Liver (tissue), 9 donors: ENCODE data around the gene ASB8. TPM values are rescaled to one million over a fixed set of nuclear protein-coding genes. Genes with fewer than 3 reads are reported as not detected.

Experiments
- DNase-seq: peaks from one replicate; pipeline ENCODE4 v3.0.0-alpha.2; 2017; ENCODE audit warnings: low spot score
- H3K27ac ChIP-seq, 2 donors: one replicate each; pipeline ENCODE4 v1.7.0; 2013; ENCODE audit warnings: inconsistent platforms in 2 of 2, low read length in 2 of 2, control low read depth in 1 of 2, low read depth in 1 of 2, mild to moderate bottlenecking in 1 of 2
- H3K27me3 ChIP-seq, 4 donors: one replicate each; pipeline versions ENCODE4 v1.6.1 to v1.7.0; 2013; ENCODE audit warnings: low read length in 3 of 4, inconsistent platforms in 1 of 4, mild to moderate bottlenecking in 1 of 4, moderate library complexity in 1 of 4; ENCODE audit not compliant: control insufficient read depth in 4 of 4, insufficient read depth in 4 of 4
- H3K36me3 ChIP-seq, 4 donors: one replicate each; pipeline versions ENCODE4 v1.6.1 to v1.7.0; 2013; ENCODE audit warnings: low read length in 3 of 4, mild to moderate bottlenecking in 3 of 4, low read depth in 1 of 4, moderate library complexity in 1 of 4; ENCODE audit not compliant: control insufficient read depth in 4 of 4, insufficient read depth in 3 of 4
- H3K4me1 ChIP-seq, 4 donors: one replicate each; pipeline versions ENCODE4 v1.6.1 to v1.7.0; 2013; ENCODE audit warnings: low read length in 3 of 4, mild to moderate bottlenecking in 3 of 4, moderate library complexity in 1 of 4; ENCODE audit not compliant: control insufficient read depth in 4 of 4, insufficient read depth in 4 of 4
- H3K4me3 ChIP-seq, 3 donors: one replicate each; pipeline versions ENCODE4 v1.6.1 to v1.7.0; 2013; ENCODE audit warnings: low read length in 3 of 3, control low read depth in 1 of 3, low read depth in 1 of 3, mild to moderate bottlenecking in 1 of 3
- H3K9ac ChIP-seq, 2 donors: one replicate each; pipeline ENCODE4 v1.7.0; 2013; ENCODE audit warnings: low read length in 2 of 2, mild to moderate bottlenecking in 2 of 2, moderate library complexity in 2 of 2, control low read depth in 1 of 2, low read depth in 1 of 2
- H3K9me3 ChIP-seq, 4 donors: one replicate each; pipeline versions ENCODE4 v1.6.1 to v1.7.0; 2013; ENCODE audit warnings: low read length in 3 of 4; ENCODE audit not compliant: control insufficient read depth in 4 of 4
- EGR1 ChIP-seq, 2 donors: IDR thresholded peaks; 2 replicates each; pipeline ENCODE4 v1.6.1; 2016 to 2018; ENCODE audit warnings: antibody characterized with exemption in 2 of 2, low read depth in 2 of 2
- FOXA1 ChIP-seq: IDR thresholded peaks from 2 replicates; pipeline ENCODE4 v1.6.1; 2016; ENCODE audit warnings: antibody characterized with exemption
- FOXA2 ChIP-seq: IDR thresholded peaks from 2 replicates; pipeline ENCODE4 v1.6.1; 2016; ENCODE audit warnings: antibody characterized with exemption
- GABPA ChIP-seq, 2 donors: IDR thresholded peaks in 1 of 2; conservative IDR thresholded peaks in 1 of 2; 2 replicates each; pipeline ENCODE4 v1.6.1; 2016; ENCODE audit warnings: antibody characterized with exemption in 2 of 2, mild to moderate bottlenecking in 1 of 2, moderate library complexity in 1 of 2
- HNF4A ChIP-seq, 2 donors: conservative IDR thresholded peaks; 2 replicates each; pipeline ENCODE4 v1.6.1; 2016; ENCODE audit warnings: antibody characterized with exemption in 2 of 2, mild to moderate bottlenecking in 2 of 2
- HNF4G ChIP-seq: IDR thresholded peaks from 2 replicates; pipeline ENCODE4 v1.6.1; 2016; ENCODE audit warnings: antibody characterized with exemption
- JUND ChIP-seq, 2 donors: IDR thresholded peaks; 2 replicates each; pipeline ENCODE4 v1.6.1; 2016; ENCODE audit warnings: antibody characterized with exemption in 2 of 2
- NR2F2 ChIP-seq: IDR thresholded peaks from 2 replicates; pipeline ENCODE4 v1.6.1; 2016; ENCODE audit warnings: antibody characterized with exemption
- RAD21 ChIP-seq, 2 donors: IDR thresholded peaks; 2 replicates each; pipeline ENCODE4 v1.6.1; 2016; ENCODE audit warnings: antibody characterized with exemption in 2 of 2, mild to moderate bottlenecking in 2 of 2
- RXRA ChIP-seq, 2 donors: IDR thresholded peaks; 2 replicates each; pipeline ENCODE4 v1.6.1; 2017 to 2018; ENCODE audit warnings: antibody characterized with exemption in 2 of 2, mild to moderate bottlenecking in 1 of 2
- SP1 ChIP-seq: IDR thresholded peaks from 2 replicates; pipeline ENCODE4 v1.6.1; 2018; ENCODE audit warnings: antibody characterized with exemption, mild to moderate bottlenecking
- TAF1 ChIP-seq: conservative IDR thresholded peaks from 2 replicates; pipeline ENCODE4 v1.6.1; 2016; ENCODE audit warnings: antibody characterized with exemption, mild to moderate bottlenecking
- YY1 ChIP-seq: IDR thresholded peaks from 2 replicates; pipeline ENCODE4 v1.6.1; 2016; ENCODE audit warnings: antibody characterized with exemption, mild to moderate bottlenecking
- WGBS: extraction: QIAGEN DNeasy Blood & Tissue Kit; methylation state at CpG from one replicate; pipeline ENCODE4 v1.1.7; 2013; 5-methylcytosine and 5-hydroxymethylcytosine counted together
- polyA plus RNA-seq, 2 donors: library from polyadenylated mRNA; stranded (reverse) in 1 of 2; unstranded in 1 of 2; fragments of 200-250 nt in 1 of 2; fragments of >200 nt in 1 of 2; fragmentation: Nextera tagmentation in 1 of 2; extraction: Ambion mirVana in 1 of 2; gene quantifications; one replicate each; pipeline versions ENCODE4 v1.2.1 to v1.2.3, GENCODE V29; 2013 to 2015
- total RNA-seq, 2 donors: library from RNA; depleted of rRNA; stranded (reverse); fragments of >200 nt; gene quantifications; one replicate each; pipeline ENCODE4 v1.2.3, GENCODE V29; 2014
- TF ChIP-seq, protein P1 (sequence below): IDR thresholded peaks from 2 replicates; pipeline ENCODE4 v1.6.1; 2016; ENCODE audit warnings: antibody characterized with exemption
- TF ChIP-seq, protein P2 (sequence below): IDR thresholded peaks from 2 replicates; pipeline ENCODE4 v1.6.1; 2016; ENCODE audit warnings: antibody characterized with exemption
- TF ChIP-seq, protein P3 (sequence below): fragments of 150-350 bp; IDR thresholded peaks from 2 replicates; pipeline ENCODE4 v1.5.1; 2017; ENCODE audit warnings: improper control_type of control experiment, low read depth, low read length; ENCODE audit not compliant: missing input control
- TF ChIP-seq, protein P4 (sequence below): IDR thresholded peaks from 2 replicates; pipeline ENCODE4 v1.6.1; 2016; ENCODE audit warnings: antibody characterized with exemption, mild to moderate bottlenecking
- donor health status: healthy.
- donor health status: healthy.
- donor health status: healthy.
- donor health status: healthy.
- donor health status: healthy.

ASB8 gene
- total and polyA plus RNA-seq, 4 donors: 17.0 to 23.5 (median 18.2) TPM

DNA sequence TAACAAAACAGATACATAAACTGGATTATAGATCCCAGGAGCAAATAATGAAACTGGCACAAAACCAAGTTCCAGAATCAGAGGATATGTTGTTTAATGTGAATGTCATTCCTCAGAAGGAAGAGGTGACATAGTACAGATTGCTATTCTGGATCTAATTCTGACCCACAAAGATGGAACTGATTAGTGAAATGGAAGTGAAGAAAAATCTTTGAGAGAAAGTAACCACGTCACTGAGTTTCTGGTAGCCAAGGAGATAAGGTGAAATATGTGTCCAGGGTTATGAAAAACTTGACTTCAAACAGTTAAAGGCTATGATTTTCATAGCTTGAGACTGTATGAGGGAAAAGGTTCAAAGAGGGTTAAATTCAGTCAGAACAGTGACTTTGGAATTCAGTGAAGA is 37.5 kb upstream of the ASB8 start:
- Histone ChIP-seq H3K9ac (no peak overlapping the region), H3K4me1 (peaks cover 0 to 12% (median 3%) of the 10 kb centered on the region in 4 donors), H3K9me3 (peaks cover 0 to 5% (median 0%) of the 10 kb centered on the region in 4 donors), H3K4me3 (no peak overlapping the region), H3K27me3 (no peaks in the 10 kb centered on the region), H3K36me3 (no peaks in the 10 kb centered on the region), H3K27ac (no peak overlapping the region)
- 71% methylated on average over 1 of the region's 1 CpG for WGBS
- DNase-seq: no peak
- TF ChIP-seq FOXA1 (no peak), HNF4A (conservative IDR thresholded peaks at IDR 0.05) (no peak), TAF1 (no peak), FOXA2 (no peak), JUND (IDR thresholded peaks at IDR 0.05) (no peak), HNF4G (no peak), NR2F2 (no peak), EGR1 (IDR thresholded peaks at IDR 0.05; ENCODE audit: low read depth in 2 of 2) (no peak), YY1 (no peak), RXRA (IDR thresholded peaks at IDR 0.05) (no peak), SP1 (no peak), GABPA (IDR thresholded peaks at IDR 0.05 in 1 of 2, conservative IDR thresholded peaks at IDR 0.05 in 1 of 2) (no peak)
- TF ChIP-seq, protein P1, sequence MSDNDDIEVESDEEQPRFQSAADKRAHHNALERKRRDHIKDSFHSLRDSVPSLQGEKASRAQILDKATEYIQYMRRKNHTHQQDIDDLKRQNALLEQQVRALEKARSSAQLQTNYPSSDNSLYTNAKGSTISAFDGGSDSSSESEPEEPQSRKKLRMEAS: no peak
- TF ChIP-seq, protein P2, sequence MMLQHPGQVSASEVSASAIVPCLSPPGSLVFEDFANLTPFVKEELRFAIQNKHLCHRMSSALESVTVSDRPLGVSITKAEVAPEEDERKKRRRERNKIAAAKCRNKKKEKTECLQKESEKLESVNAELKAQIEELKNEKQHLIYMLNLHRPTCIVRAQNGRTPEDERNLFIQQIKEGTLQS: no peak
- TF ChIP-seq, protein P3, sequence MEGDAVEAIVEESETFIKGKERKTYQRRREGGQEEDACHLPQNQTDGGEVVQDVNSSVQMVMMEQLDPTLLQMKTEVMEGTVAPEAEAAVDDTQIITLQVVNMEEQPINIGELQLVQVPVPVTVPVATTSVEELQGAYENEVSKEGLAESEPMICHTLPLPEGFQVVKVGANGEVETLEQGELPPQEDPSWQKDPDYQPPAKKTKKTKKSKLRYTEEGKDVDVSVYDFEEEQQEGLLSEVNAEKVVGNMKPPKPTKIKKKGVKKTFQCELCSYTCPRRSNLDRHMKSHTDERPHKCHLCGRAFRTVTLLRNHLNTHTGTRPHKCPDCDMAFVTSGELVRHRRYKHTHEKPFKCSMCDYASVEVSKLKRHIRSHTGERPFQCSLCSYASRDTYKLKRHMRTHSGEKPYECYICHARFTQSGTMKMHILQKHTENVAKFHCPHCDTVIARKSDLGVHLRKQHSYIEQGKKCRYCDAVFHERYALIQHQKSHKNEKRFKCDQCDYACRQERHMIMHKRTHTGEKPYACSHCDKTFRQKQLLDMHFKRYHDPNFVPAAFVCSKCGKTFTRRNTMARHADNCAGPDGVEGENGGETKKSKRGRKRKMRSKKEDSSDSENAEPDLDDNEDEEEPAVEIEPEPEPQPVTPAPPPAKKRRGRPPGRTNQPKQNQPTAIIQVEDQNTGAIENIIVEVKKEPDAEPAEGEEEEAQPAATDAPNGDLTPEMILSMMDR: no peak
- TF ChIP-seq, protein P4, sequence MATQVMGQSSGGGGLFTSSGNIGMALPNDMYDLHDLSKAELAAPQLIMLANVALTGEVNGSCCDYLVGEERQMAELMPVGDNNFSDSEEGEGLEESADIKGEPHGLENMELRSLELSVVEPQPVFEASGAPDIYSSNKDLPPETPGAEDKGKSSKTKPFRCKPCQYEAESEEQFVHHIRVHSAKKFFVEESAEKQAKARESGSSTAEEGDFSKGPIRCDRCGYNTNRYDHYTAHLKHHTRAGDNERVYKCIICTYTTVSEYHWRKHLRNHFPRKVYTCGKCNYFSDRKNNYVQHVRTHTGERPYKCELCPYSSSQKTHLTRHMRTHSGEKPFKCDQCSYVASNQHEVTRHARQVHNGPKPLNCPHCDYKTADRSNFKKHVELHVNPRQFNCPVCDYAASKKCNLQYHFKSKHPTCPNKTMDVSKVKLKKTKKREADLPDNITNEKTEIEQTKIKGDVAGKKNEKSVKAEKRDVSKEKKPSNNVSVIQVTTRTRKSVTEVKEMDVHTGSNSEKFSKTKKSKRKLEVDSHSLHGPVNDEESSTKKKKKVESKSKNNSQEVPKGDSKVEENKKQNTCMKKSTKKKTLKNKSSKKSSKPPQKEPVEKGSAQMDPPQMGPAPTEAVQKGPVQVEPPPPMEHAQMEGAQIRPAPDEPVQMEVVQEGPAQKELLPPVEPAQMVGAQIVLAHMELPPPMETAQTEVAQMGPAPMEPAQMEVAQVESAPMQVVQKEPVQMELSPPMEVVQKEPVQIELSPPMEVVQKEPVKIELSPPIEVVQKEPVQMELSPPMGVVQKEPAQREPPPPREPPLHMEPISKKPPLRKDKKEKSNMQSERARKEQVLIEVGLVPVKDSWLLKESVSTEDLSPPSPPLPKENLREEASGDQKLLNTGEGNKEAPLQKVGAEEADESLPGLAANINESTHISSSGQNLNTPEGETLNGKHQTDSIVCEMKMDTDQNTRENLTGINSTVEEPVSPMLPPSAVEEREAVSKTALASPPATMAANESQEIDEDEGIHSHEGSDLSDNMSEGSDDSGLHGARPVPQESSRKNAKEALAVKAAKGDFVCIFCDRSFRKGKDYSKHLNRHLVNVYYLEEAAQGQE: no peak

DNA sequence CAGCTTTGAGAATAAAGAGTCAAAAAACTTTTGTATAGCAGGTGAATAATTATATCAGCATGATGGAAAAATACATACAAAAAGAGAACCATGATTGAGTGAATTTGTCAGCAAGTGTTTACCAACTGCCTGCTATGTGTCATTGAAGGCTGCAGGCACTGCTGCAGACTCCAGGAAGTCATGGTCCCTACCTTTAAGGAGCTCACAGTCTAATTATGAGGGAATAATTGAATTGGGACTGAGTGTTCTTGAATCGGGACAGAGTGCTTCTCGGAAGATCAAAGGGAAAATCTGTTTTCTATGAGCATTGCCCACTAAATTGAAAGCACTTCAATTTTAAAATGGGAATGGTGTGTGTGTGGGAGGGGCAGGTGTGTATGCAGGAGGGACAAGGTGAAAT is 36.3 kb upstream of the ASB8 start:
- Histone ChIP-seq H3K36me3 (no peaks in the 10 kb centered on the region), H3K4me3 (no peak overlapping the region), H3K27me3 (no peaks in the 10 kb centered on the region), H3K9me3 (peaks cover 0 to 3% (median 0%) of the 10 kb centered on the region in 4 donors), H3K4me1 (peaks cover 0 to 9% (median 3%) of the 10 kb centered on the region in 4 donors), H3K27ac (no peak overlapping the region), H3K9ac (no peak overlapping the region)
- 68% methylated on average over 2 of the region's 2 CpGs for WGBS
- DNase-seq: no peak
- no peak for TF ChIP-seq FOXA2
- TF ChIP-seq RXRA (IDR thresholded peaks at IDR 0.05): no peak
- no peak for TF ChIP-seq EGR1 (IDR thresholded peaks at IDR 0.05; ENCODE audit: low read depth in 2 of 2)
- TF ChIP-seq TAF1: no peak
- no peak for TF ChIP-seq NR2F2
- TF ChIP-seq HNF4G: no peak
- no peak for TF ChIP-seq YY1
- TF ChIP-seq FOXA1: no peak
- TF ChIP-seq JUND (IDR thresholded peaks at IDR 0.05): no peak
- no peak for TF ChIP-seq SP1
- no peak for TF ChIP-seq RAD21 (IDR thresholded peaks at IDR 0.05)
- no peak for TF ChIP-seq HNF4A (conservative IDR thresholded peaks at IDR 0.05)
- TF ChIP-seq GABPA (IDR thresholded peaks at IDR 0.05 in 1 of 2, conservative IDR thresholded peaks at IDR 0.05 in 1 of 2): no peak
- TF ChIP-seq, protein P1: no peak
- TF ChIP-seq, protein P4: no peak
- TF ChIP-seq, protein P3: no peak
- TF ChIP-seq, protein P2: no peak
